GM19452 (cell line): ENCODE results near the gene SERPINA12.
"Not testable (repeated sequence)": the region's sequence is repeated elsewhere in the genome, so short reads cannot be mapped to it uniquely, and the experiment has no call there.

Source experiments
- ATAC-seq: cut with Tn5 transposase; IDR thresholded peaks from one replicate; pipeline ENCODE4 v1.9.1; 2021; ENCODE audit not compliant: unreplicated experiment

SERPINA12 gene

DNA sequence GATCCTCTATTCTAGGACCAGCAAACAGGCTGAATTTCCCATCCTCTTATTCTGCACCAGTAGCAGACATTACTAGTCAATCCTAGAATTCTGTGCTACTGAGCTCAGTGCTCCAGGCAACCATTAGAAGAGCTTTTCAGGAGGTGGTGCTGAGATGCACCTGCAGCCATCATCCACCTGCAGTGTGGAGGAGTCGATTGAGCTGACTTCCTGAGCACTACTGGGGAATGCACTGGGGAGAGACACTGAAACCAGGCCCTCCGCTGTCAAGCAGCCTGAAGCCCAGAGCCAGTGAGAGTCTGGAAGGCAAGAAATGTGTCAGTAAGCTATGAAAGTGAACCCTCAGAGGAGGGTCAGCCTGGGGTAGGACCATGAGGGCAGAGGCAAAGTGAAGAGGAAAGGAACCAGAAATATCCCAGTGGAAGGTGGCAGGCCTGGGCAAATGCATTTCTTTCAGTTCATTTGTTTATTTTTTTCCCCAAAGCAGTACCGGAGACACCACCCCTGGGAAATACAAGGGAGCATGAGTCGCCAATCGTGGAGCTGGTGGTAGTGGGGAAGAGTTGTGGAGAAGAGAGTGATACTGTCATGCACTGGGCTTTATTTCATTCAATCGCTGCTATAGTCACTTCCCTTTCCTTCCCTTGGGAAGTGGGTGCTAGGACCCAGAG lies 28.9 kb upstream of the SERPINA12 start:
- no peak for ATAC-seq

GRCh38 chr14:94536836-94537235 lies 27.6 kb upstream of the SERPINA12 start:
- no peak for ATAC-seq

DNA sequence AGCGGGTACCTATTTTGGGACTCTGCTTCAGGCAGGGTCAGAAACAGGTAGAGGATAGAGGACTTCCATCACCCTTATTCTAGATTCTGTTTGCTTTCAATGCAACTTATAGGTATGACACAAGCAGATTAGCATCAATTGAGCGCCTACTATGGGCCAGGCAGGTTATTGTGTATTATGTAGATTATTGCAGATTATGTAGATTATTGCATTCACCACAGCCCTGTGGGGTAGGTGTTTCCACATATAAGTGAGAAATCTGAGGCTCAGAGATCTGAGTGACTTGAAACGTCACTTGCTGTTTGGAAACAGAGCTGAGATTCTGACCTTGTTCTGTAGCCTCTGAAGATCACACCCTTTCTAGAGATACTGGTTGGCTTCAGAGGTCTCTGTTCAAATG lies 26.2 kb upstream of the SERPINA12 start:
- ATAC-seq = no peak

- no peak for ATAC-seq
Observed at GRCh38 chr14:94532447-94532846, 23.2 kb upstream of the SERPINA12 start.

GRCh38 chr14:94531187-94531586 lies 21.9 kb upstream of the SERPINA12 start:
- no peak for ATAC-seq

GRCh38 chr14:94524093-94524492 lies 14.8 kb upstream of the SERPINA12 start:
- ATAC-seq = no peak

- no peak for ATAC-seq
Observed at GRCh38 chr14:94523265-94523664, 14.0 kb upstream of the SERPINA12 start.

DNA sequence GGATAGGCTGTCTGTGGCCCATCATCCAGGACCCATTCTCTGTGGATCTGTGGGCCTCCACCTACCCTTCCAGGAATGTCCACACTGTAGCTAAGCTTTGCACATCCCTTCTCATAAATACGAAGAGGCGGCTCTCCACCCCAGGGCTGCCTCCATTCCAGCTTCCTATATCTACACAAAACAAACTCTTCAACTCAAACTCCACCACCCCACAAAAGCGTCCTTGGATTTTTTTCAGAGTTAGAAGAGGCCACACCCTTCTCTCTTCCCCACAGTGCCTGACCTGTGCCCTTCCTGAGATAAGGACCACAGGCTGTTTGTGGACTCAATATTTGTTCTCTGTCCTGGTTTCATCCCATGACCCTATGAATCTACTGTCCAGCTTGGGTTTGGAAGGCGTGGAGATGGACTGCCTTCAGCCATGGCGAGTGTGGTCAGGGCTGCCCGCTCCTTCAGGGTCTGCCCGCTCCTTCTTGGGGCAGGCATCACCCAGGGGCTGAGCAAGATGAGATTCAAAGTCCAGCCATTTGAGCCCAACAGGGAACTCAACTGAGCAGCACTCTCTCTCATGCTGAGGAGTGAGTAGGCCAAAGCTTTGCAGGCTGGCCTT lies 13.0 kb upstream of the SERPINA12 start:
- ATAC-seq = no peak

DNA sequence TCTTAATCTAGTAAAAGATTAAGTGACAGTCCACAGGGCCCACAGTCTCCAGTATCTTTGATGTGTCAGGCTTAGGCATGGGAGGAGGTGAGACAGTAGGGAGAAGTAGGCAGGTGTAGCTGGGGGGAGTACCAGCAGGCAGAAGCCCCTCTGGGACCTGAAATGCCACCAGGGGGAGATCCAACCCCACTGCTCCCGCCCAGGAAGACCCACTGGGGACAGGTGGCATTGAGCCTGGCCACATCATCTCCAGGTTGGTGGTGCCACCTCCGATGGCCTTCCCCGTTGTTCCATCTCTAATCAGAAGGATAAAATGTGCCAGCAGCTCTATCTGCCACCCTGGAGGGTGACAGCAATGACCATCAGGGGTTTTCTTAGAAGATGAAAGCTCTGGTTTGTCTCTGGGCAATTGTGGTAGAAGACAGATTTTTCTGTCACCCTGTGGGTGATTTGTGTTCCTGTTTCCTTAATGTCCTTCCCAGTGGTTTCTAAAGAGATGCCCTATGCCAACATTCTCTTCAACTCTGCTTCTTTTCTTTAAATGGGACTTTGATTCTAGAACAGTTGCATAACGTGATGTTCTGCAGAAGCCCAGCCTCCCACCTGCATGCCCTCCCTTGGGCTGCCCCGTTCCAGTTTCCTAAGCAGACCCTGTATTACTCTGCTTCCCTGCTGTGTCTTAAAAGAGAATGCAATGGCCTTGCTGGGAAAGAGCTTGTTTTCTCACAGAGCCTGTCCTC lies 12.3 kb upstream of the SERPINA12 start:
- no peak for ATAC-seq

DNA sequence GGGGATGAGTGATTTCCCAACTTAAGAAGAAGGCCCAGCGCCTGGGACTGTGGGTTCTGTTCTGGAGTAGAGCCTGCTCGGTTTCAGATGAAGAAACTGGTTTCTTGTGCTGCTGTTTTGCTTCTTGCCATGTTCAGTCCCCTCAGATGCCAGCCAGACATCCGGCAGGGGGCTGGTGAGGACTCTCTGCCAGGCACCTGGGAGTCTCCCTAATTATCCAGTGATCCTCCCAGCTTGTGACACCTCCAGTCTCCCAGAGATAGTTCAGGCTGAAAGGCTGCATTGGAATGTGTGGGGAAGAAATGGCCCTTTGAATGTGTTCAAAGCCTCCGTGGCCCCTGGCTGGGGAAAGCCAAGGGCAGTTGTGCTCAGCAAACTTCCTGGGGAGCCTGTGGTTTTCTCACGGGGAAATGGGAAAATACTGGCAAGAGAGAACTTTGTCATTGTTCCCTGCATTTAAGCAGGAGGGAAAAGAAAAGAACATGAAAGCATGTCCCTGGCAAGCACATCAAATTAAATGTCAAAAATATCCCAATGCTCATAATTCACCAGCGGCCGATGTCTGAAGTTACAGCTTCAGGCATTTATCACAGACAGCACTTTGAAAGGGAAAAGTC lies 8.5 kb upstream of the SERPINA12 start:
- no peak for ATAC-seq

GRCh38 chr14:94517248-94517640 lies 8.0 kb upstream of the SERPINA12 start:
- no peak for ATAC-seq

GRCh38 chr14:94515856-94516255 lies 6.6 kb upstream of the SERPINA12 start:
- ATAC-seq = no peak

GRCh38 chr14:94515426-94515825 lies 6.2 kb upstream of the SERPINA12 start:
- ATAC-seq = no peak

DNA sequence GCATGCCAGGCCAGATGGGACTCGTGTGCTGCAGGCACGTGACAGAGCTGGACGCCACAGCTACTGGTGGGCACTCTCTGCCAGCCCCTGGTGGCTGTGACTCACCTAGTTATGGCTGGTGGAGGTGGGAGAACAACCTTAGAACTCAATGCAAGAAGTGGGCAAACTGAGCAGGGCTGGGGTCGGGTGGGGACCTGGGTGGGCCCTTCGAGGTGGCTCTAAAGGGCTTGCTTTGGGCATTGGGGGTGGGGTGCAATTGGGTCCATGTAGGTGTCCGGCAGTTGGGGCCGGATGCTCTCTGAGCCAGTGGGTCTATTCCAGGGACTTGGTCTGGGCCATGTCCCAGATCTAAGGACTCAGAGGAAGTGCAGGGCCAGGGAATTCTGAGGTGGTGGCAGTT lies 5.1 kb upstream of the SERPINA12 start:
- ATAC-seq = no peak

DNA sequence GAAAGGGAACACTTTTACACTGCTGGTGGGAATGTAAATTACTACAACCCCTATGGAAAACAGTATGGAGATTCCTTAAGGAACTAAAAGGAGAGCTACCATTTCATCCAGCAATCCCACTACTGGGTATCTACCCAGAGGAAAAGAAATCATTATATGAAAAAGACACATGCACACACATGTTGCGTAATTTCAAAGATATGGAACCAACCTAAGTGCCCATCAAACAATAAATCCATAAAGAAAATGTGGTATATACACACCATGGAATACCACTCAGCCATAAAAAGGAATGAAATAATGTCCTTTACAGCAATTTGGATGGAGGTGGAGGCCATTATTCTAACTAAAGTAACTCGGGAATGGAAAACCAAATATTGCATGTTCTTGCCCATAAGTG lies 1.2 kb upstream of the SERPINA12 start:
- not testable (repeated sequence) for ATAC-seq

DNA sequence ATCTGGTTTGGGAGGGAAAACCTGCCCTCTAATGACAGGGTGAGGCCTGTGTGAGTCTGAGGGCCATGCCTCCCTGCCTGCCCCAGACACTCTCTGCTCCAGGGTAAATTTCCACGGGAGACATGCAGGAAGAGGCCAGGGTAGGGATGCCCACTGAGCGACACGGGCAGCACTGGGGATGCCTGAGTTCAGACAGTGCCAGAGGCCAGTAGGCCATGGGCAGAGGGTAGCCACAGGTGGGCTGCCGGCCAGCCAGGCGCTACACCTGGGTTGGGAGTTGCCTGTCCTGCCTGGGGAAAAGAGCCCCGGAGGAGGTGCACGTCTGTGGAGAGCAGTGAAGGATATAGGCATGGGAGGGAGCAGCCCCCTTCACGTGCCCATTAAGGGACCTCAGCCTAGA lies 3.6 kb downstream of the SERPINA12 start:
- ATAC-seq = no peak

DNA sequence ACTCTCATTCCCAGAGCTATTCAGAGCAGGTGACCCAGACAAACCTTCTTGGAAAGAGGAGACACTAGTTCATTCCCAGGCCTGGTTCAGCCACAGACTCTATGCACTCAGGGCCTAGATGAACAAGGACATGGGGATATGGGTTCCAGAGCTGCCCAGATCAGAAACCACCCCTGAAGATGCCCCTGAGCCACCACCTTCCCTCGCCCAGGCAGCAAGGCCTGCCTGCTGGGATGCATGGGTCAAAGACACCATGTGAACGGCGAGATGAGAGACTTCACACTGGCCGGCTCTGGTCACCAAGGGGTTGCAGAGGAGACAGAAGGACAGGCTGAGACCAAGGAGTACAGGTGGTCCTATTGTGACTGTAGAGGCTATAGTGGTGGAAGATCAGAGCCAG lies 4.1 kb downstream of the SERPINA12 start:
- no peak for ATAC-seq

- ATAC-seq = no peak
Observed at GRCh38 chr14:94501588-94502516, 7.4 kb downstream of the SERPINA12 start.

GRCh38 chr14:94500264-94500663 lies 9.0 kb downstream of the SERPINA12 start:
- no peak for ATAC-seq

- ATAC-seq = no peak
Observed at GRCh38 chr14:94499673-94500072, 9.6 kb downstream of the SERPINA12 start.

GRCh38 chr14:94498215-94498614 lies 11.1 kb downstream of the SERPINA12 start:
- no peak for ATAC-seq
